TTC549 (cell line): ENCODE measurements around the gene GALNT10.

Experiments used
- FAIRE-seq: peaks from 2 replicates; lab custom pipeline; 2012; peaks lifted over from hg19 to GRCh38; lab: Jason Lieb, UNC

The GALNT10 gene

GRCh38 chr5:154384480-154385235, 194.1 kb downstream of the GALNT10 start:
- no peak for FAIRE-seq

- FAIRE-seq, result no peak
Observed at GRCh38 chr5:154385236-154385512, 194.6 kb downstream of the GALNT10 start.

GRCh38 chr5:154386952-154387629, 196.6 kb downstream of the GALNT10 start:
- no peak for FAIRE-seq

GRCh38 chr5:154388842-154389241, 198.3 kb downstream of the GALNT10 start:
- no peak for FAIRE-seq

- no peak for FAIRE-seq
Observed at GRCh38 chr5:154390096-154390495, 199.6 kb downstream of the GALNT10 start.

GRCh38 chr5:154390746-154391359, 200.3 kb downstream of the GALNT10 start:
- FAIRE-seq, result no peak

- no peak for FAIRE-seq
Observed at GRCh38 chr5:154391788-154392187, 201.3 kb downstream of the GALNT10 start.

- FAIRE-seq, result no peak
Observed at GRCh38 chr5:154393850-154394249, 203.3 kb downstream of the GALNT10 start.

- no peak for FAIRE-seq
Observed at GRCh38 chr5:154394307-154394706, 203.8 kb downstream of the GALNT10 start.

GRCh38 chr5:154395407-154396106, 205.0 kb downstream of the GALNT10 start:
- FAIRE-seq, result no peak

GRCh38 chr5:154396128-154396527, 205.6 kb downstream of the GALNT10 start:
- no peak for FAIRE-seq

- no peak for FAIRE-seq
Observed at GRCh38 chr5:154397652-154398406, 207.3 kb downstream of the GALNT10 start.

GRCh38 chr5:154400678-154401077, 210.1 kb downstream of the GALNT10 start:
- FAIRE-seq, result no peak

- FAIRE-seq, result no peak
Observed at GRCh38 chr5:154401355-154401754, 210.8 kb downstream of the GALNT10 start.

GRCh38 chr5:154401931-154402330, 211.4 kb downstream of the GALNT10 start:
- no peak for FAIRE-seq

GRCh38 chr5:154402611-154403010, 212.1 kb downstream of the GALNT10 start:
- FAIRE-seq, result no peak

GRCh38 chr5:154403234-154403633, 212.7 kb downstream of the GALNT10 start:
- no peak for FAIRE-seq

- FAIRE-seq, result no peak
Observed at GRCh38 chr5:154403776-154404387, 213.3 kb downstream of the GALNT10 start.

- FAIRE-seq, result no peak
Observed at GRCh38 chr5:154405078-154405792, 214.7 kb downstream of the GALNT10 start.

- no peak for FAIRE-seq
Observed at GRCh38 chr5:154406231-154406630, 215.7 kb downstream of the GALNT10 start.

GRCh38 chr5:154406826-154407225, 216.3 kb downstream of the GALNT10 start:
- no peak for FAIRE-seq
